Mesendoderm (in vitro differentiated cells): ENCODE results near the gene PIRT.

Experiments used
- DNase-seq: peaks from one replicate; pipeline ENCODE4 v3.0.0; 2013
- H2AK5ac ChIP-seq: 2 replicates; pipeline ENCODE4 v1.6.1; 2013; ENCODE audit warnings: low read length, inconsistent platforms
- H2BK120ac ChIP-seq: 2 replicates; pipeline ENCODE4 v1.6.1; 2013; ENCODE audit warnings: low read depth, mild to moderate bottlenecking, low read length, moderate library complexity, mixed read lengths
- H2BK15ac ChIP-seq: replicated peaks from 2 replicates; pipeline ENCODE4 v1.6.1; 2013; ENCODE audit warnings: low read depth, mild to moderate bottlenecking, moderate library complexity
- H2BK5ac ChIP-seq: 2 replicates; pipeline ENCODE4 v1.6.1; 2013; ENCODE audit warnings: low read length, inconsistent platforms
- H3K18ac ChIP-seq: 2 replicates; pipeline ENCODE4 v1.6.1; 2013; ENCODE audit warnings: mild to moderate bottlenecking, low read length, mixed read lengths
- H3K23ac ChIP-seq: one replicate; pipeline ENCODE4 v1.6.1; 2013; ENCODE audit warnings: low read length
- H3K27ac ChIP-seq: 2 replicates; pipeline ENCODE4 v1.5.1; 2013; ENCODE audit warnings: low read depth, mild to moderate bottlenecking, inconsistent platforms, low read length, moderate library complexity
- H3K27me3 ChIP-seq: 2 replicates; pipeline ENCODE4 v1.6.1; 2013; ENCODE audit warnings: low read length, control low read depth, mild to moderate bottlenecking, inconsistent platforms; ENCODE audit not compliant: insufficient read depth, poor library complexity
- H3K36me3 ChIP-seq: 2 replicates; pipeline ENCODE4 v1.6.1; 2013; ENCODE audit warnings: low read length, inconsistent platforms; ENCODE audit not compliant: control insufficient read depth, insufficient read depth
- H3K4ac ChIP-seq: one replicate; pipeline ENCODE4 v1.6.1; 2013; ENCODE audit warnings: low read depth, mild to moderate bottlenecking, low read length, moderate library complexity
- H3K4me1 ChIP-seq: 2 replicates; pipeline ENCODE4 v1.6.1; 2013; ENCODE audit warnings: low read depth, low read length, inconsistent platforms; ENCODE audit not compliant: control insufficient read depth
- H3K4me2 ChIP-seq: 2 replicates; pipeline ENCODE4 v1.6.1; 2013; ENCODE audit warnings: low read length
- H3K4me3 ChIP-seq: 2 replicates; pipeline ENCODE4 v1.5.1; 2013; ENCODE audit warnings: mild to moderate bottlenecking, low read length
- H3K56ac ChIP-seq: one replicate; pipeline ENCODE4 v1.6.1; 2013; ENCODE audit warnings: low read length
- H3K79me1 ChIP-seq: 2 replicates; pipeline ENCODE4 v1.6.1; 2013; ENCODE audit warnings: low read length, inconsistent platforms
- H3K79me2 ChIP-seq: 2 replicates; pipeline ENCODE4 v1.6.1; 2013; ENCODE audit warnings: mild to moderate bottlenecking, low read length; ENCODE audit not compliant: control insufficient read depth, insufficient read depth
- H3K9ac ChIP-seq: 2 replicates; pipeline ENCODE4 v1.6.1; 2013; ENCODE audit warnings: low read length, inconsistent platforms
- H4K5ac ChIP-seq: one replicate; pipeline ENCODE4 v1.6.1; 2013; ENCODE audit warnings: low read length
- H4K8ac ChIP-seq: one replicate; pipeline ENCODE4 v1.6.1; 2013; ENCODE audit warnings: low read depth, mild to moderate bottlenecking, control low read depth, low read length, moderate library complexity
- WGBS: extraction: QIAGEN DNeasy Blood & Tissue Kit; methylation state at CpG from one replicate; pipeline ENCODE4 v1.1.7; 2013; ENCODE audit warnings: low lambda C conversion rate, missing lambda C conversion rate; ENCODE audit not compliant: insufficient coverage; ENCODE audit errors: extremely low coverage; 5-methylcytosine and 5-hydroxymethylcytosine counted together

Gene PIRT

GRCh38 chr17:10806545-10807262 is 31.2 kb downstream of the PIRT start:
- H3K4me3 ChIP-seq = no peak overlapping the region
- no peak overlapping the region for H3K27ac ChIP-seq
- H4K8ac ChIP-seq = no peak overlapping the region
- H3K56ac ChIP-seq = no peak overlapping the region
- no peak overlapping the region for H3K4ac ChIP-seq
- H2BK120ac ChIP-seq = no peak overlapping the region
- no peak overlapping the region for H3K9ac ChIP-seq
- no peak overlapping the region for H3K23ac ChIP-seq
- WGBS = no CpG with 5 or more reads among the region's 9 CpGs
- H3K79me1 ChIP-seq = no peaks in the 10 kb centered on the region
- H2BK5ac ChIP-seq = no peak overlapping the region
- H2AK5ac ChIP-seq = no peak overlapping the region
- no peak overlapping the region for H4K5ac ChIP-seq
- H3K18ac ChIP-seq = no peak overlapping the region
- H3K79me2 ChIP-seq = no peaks in the 10 kb centered on the region
- no peaks in the 10 kb centered on the region for H3K4me1 ChIP-seq
- no peak overlapping the region for H2BK15ac ChIP-seq
- H3K36me3 ChIP-seq = no peaks in the 10 kb centered on the region
- H3K27me3 ChIP-seq = no peaks in the 10 kb centered on the region
- H3K4me2 ChIP-seq = no peak overlapping the region
- no peak for DNase-seq

GRCh38 chr17:10805911-10806310 is 32.0 kb downstream of the PIRT start:
- H3K27me3 ChIP-seq = no peaks in the 10 kb centered on the region
- no peak overlapping the region for H3K4me3 ChIP-seq
- DNase-seq = no peak
- H3K56ac ChIP-seq = no peak overlapping the region
- no peak overlapping the region for H3K9ac ChIP-seq
- no peak overlapping the region for H4K5ac ChIP-seq
- no peak overlapping the region for H2BK5ac ChIP-seq
- no peak overlapping the region for H2AK5ac ChIP-seq
- no peaks in the 10 kb centered on the region for H3K79me1 ChIP-seq
- H3K18ac ChIP-seq = no peak overlapping the region
- H3K4me1 ChIP-seq = no peaks in the 10 kb centered on the region
- no peak overlapping the region for H4K8ac ChIP-seq
- WGBS = no CpG with 5 or more reads among the region's 6 CpGs
- H3K79me2 ChIP-seq = no peaks in the 10 kb centered on the region
- no peaks in the 10 kb centered on the region for H3K36me3 ChIP-seq
- no peak overlapping the region for H2BK120ac ChIP-seq
- no peak overlapping the region for H2BK15ac ChIP-seq
- H3K23ac ChIP-seq = no peak overlapping the region
- H3K27ac ChIP-seq = no peak overlapping the region
- H3K4ac ChIP-seq = no peak overlapping the region
- no peak overlapping the region for H3K4me2 ChIP-seq

GRCh38 chr17:10804546-10804945 is 33.3 kb downstream of the PIRT start:
- no peak for DNase-seq
- H2AK5ac ChIP-seq = no peak overlapping the region
- H3K36me3 ChIP-seq = no peaks in the 10 kb centered on the region
- H3K4me2 ChIP-seq = no peak overlapping the region
- H4K8ac ChIP-seq = no peak overlapping the region
- no peaks in the 10 kb centered on the region for H3K4me1 ChIP-seq
- H3K27me3 ChIP-seq = no peaks in the 10 kb centered on the region
- WGBS = no CpG with 5 or more reads among the region's 7 CpGs
- H3K18ac ChIP-seq = no peak overlapping the region
- no peak overlapping the region for H3K27ac ChIP-seq
- H4K5ac ChIP-seq = no peak overlapping the region
- H3K23ac ChIP-seq = no peak overlapping the region
- no peak overlapping the region for H3K4ac ChIP-seq
- no peak overlapping the region for H2BK5ac ChIP-seq
- no peak overlapping the region for H3K56ac ChIP-seq
- no peak overlapping the region for H2BK15ac ChIP-seq
- H3K9ac ChIP-seq = no peak overlapping the region
- no peaks in the 10 kb centered on the region for H3K79me1 ChIP-seq
- H3K79me2 ChIP-seq = no peaks in the 10 kb centered on the region
- H3K4me3 ChIP-seq = no peak overlapping the region
- no peak overlapping the region for H2BK120ac ChIP-seq

DNA sequence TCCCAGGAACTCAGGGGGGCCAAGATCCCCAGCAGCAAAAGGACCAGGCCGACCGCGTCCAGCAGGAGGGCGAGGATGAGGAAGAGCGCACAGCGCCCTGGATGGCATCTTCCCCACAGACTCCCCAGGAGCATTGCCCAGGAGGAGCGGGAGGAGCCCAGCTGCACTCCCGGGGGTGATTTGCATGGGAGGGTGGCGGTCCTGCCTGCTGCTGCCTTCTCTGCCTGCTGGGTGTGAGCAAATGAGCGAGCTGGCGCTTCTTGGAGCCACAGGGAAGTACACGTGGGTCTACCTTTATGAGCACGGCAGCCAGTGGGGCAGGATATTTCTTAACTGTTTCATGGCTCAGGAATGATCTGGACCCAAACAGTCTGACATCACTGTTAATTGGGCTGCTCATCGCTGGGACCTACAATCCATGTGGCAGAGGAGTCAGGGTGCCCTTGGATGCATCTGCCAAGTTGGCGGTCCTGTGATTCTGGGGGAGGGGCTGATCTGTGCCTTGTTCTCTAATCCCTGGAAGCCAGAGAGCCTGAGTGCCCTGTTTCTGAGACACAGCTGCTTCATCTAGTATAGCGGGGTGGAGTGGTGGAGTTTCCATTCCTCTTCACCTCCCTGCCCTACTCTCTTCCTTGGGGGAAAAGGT is 33.9 kb downstream of the PIRT start, which contains the start of gene TMEM238L:
Gene TMEM238L (minus strand): TSS at position 270 of the 646 bp plus-strand sequence. CDS start 136 bp downstream, at position 134.
- no peak for DNase-seq
- no peak within 1 kb of the TSS for H3K18ac ChIP-seq
- H2BK120ac ChIP-seq = no peak within 1 kb of the TSS
- no peak within 1 kb of the TSS for H3K9ac ChIP-seq
- H4K5ac ChIP-seq = no peak within 1 kb of the TSS
- WGBS = no CpG with 5 or more reads among the region's 16 CpGs
- H2BK15ac ChIP-seq = no peak within 1 kb of the TSS
- no peak within 1 kb of the TSS for H2AK5ac ChIP-seq
- H3K79me2 ChIP-seq = no peaks in the 10 kb centered on the region
- H3K4me3 ChIP-seq = no peak within 1 kb of the TSS
- H3K27ac ChIP-seq = no peak within 1 kb of the TSS
- no peaks in the 10 kb centered on the region for H3K27me3 ChIP-seq
- no peaks in the 10 kb centered on the region for H3K4me1 ChIP-seq
- H2BK5ac ChIP-seq = no peak within 1 kb of the TSS
- no peak within 1 kb of the TSS for H3K4ac ChIP-seq
- H3K36me3 ChIP-seq = no peaks in the 10 kb centered on the region
- H4K8ac ChIP-seq = no peak within 1 kb of the TSS
- H3K79me1 ChIP-seq = no peaks in the 10 kb centered on the region
- no peak within 1 kb of the TSS for H3K23ac ChIP-seq
- no peak within 1 kb of the TSS for H3K56ac ChIP-seq
- no peak within 1 kb of the TSS for H3K4me2 ChIP-seq

DNA sequence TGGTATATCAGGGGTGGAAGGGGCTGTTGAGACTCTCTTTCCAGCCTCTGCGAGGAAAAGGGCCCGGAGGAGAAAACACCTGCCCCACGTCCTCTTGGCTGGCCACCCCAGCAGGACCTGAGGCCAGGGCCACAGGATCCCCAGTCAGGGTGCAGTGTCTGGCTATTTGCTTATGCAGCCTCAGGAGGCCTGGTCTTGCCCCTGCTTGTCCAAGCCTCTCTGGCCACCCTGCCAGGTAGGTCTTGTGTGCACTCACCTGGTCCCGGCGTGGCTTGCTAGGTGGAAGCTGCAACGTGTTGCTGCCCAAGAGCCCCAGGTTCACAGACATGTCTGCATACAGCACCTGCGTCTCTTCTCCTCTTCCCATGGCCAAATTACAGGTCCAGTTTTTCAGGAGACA is 34.5 kb downstream of the PIRT start:
- Histone ChIP-seq H3K36me3 (no peaks in the 10 kb centered on the region), H3K27ac (no peak overlapping the region), H4K8ac (no peak overlapping the region), H2BK5ac (no peak overlapping the region), H3K4ac (no peak overlapping the region), H3K27me3 (no peaks in the 10 kb centered on the region), H3K56ac (no peak overlapping the region), H3K79me2 (no peaks in the 10 kb centered on the region), H3K9ac (no peak overlapping the region), H3K79me1 (no peaks in the 10 kb centered on the region), H3K18ac (no peak overlapping the region), H3K23ac (no peak overlapping the region), H4K5ac (no peak overlapping the region), H3K4me3 (no peak overlapping the region), H3K4me1 (no peaks in the 10 kb centered on the region), H2BK15ac (no peak overlapping the region), H3K4me2 (no peak overlapping the region), H2BK120ac (no peak overlapping the region), H2AK5ac (no peak overlapping the region)
- DNase-seq = no peak
- WGBS = no CpG with 5 or more reads among the region's 7 CpGs
